ENCODE data around the gene LYRM1.

The LYRM1 gene

DNA sequence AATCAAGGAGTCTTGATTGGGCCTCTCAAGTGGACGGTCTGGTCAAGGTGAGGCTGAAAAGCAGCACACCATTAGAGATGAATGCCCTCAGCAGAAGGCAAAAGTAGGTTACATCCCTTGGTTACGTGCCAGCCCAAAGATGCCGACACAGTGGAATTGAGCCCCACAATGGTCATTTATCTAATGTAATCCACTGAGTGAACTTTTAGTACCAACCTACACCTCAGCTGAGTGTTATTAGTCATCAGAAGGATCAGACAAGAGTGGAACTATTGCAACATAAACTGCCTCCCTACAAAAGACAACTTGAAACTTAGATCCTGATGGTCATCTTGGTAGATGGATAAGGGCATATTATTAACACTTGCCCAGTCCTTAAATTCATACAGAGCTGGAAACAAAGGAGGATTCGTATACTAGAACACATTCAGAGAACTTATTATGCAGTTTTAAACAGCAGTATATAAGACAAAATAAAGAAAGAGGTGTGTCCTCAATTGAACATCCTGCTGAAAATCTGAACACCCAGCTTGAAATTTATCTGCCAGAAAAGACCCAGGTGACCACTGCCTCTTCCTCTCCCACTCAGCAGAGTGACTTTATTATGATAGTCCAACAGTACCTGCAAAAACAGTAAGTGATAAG is 3.2 kb upstream of the LYRM1 start:
- Histone ChIP-seq H3K79me2 (ENCODE audit: control insufficient read depth, low read length) (peaks cover 46% of the 10 kb centered on the region), H3K27ac (ENCODE audit: low read depth, low read length) (no peak overlapping the region), H3K27me3 (ENCODE audit: control insufficient read depth, low read length) (no peaks in the 10 kb centered on the region), H3K9me3 (ENCODE audit: control insufficient read depth, insufficient read depth, low read length) (no peaks in the 10 kb centered on the region), H3K4me3 (ENCODE audit: low read length) (no peak overlapping the region), H3K4me2 (ENCODE audit: low read length) (no peak overlapping the region), H3K4me1 (ENCODE audit: control insufficient read depth, low read length) (peaks cover 25% of the 10 kb centered on the region), H3F3A (ENCODE audit: control insufficient read depth, insufficient read depth) (peaks cover 3% of the 10 kb centered on the region; the same call in 1 of the 2 replicates), H3K9me2 (replicated peaks; ENCODE audit: control insufficient read depth, low read length) (no peaks in the 10 kb centered on the region), H3K36me3 (ENCODE audit: control insufficient read depth, low read length) (peaks cover 11% of the 10 kb centered on the region), H4K20me1 (ENCODE audit: control insufficient read depth, insufficient read depth, low read depth, low read length) (no peaks in the 10 kb centered on the region)
- TF ChIP-seq, protein P1, sequence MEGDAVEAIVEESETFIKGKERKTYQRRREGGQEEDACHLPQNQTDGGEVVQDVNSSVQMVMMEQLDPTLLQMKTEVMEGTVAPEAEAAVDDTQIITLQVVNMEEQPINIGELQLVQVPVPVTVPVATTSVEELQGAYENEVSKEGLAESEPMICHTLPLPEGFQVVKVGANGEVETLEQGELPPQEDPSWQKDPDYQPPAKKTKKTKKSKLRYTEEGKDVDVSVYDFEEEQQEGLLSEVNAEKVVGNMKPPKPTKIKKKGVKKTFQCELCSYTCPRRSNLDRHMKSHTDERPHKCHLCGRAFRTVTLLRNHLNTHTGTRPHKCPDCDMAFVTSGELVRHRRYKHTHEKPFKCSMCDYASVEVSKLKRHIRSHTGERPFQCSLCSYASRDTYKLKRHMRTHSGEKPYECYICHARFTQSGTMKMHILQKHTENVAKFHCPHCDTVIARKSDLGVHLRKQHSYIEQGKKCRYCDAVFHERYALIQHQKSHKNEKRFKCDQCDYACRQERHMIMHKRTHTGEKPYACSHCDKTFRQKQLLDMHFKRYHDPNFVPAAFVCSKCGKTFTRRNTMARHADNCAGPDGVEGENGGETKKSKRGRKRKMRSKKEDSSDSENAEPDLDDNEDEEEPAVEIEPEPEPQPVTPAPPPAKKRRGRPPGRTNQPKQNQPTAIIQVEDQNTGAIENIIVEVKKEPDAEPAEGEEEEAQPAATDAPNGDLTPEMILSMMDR (IDR thresholded peaks at IDR 0.05; ENCODE audit: low read depth, low read length, poor library complexity, severe bottlenecking): no peak
- no peak for TF ChIP-seq EZH2phosphoT487 (IDR thresholded peaks at IDR 0.05; ENCODE audit: borderline replicate concordance, low read length)

DNA sequence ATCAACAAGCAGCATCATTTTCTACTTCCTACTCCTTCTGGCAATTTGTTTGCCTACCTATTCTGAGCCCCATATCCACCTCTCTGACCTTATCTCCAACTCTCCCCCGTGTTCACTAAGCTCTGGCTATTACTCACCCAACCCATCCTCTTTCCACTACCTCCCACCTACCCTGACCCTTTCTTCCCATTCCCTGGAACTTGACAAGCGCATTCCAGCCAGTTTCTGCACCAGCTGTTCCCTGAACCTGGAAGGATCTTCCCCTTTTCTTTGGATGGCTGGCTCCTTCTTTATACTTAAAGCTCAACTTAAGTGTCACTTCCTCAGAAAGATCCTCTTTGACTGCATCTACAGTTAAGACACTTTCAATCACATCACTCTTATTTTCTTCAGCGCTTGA is 2.6 kb upstream of the LYRM1 start:
- no peak overlapping the region for H3K27ac ChIP-seq (ENCODE audit: low read depth, low read length)
- no peaks in the 10 kb centered on the region for H3K9me3 ChIP-seq (ENCODE audit: control insufficient read depth, insufficient read depth, low read length)
- no peaks in the 10 kb centered on the region for H4K20me1 ChIP-seq (ENCODE audit: control insufficient read depth, insufficient read depth, low read depth, low read length)
- peaks cover 16% of the 10 kb centered on the region for H3K36me3 ChIP-seq (ENCODE audit: control insufficient read depth, low read length)
- H3K4me1 ChIP-seq (ENCODE audit: control insufficient read depth, low read length): peaks cover 31% of the 10 kb centered on the region
- no peak overlapping the region for H3K4me3 ChIP-seq (ENCODE audit: low read length)
- 0 out of 2 replicates have a peak overlapping the region, but pooled peaks have one; percentile 9 for H3K4me2 ChIP-seq (ENCODE audit: low read length)
- H3K9me2 ChIP-seq (replicated peaks; ENCODE audit: control insufficient read depth, low read length): no peaks in the 10 kb centered on the region
- H3K27me3 ChIP-seq (ENCODE audit: control insufficient read depth, low read length): no peaks in the 10 kb centered on the region
- H3F3A ChIP-seq (ENCODE audit: control insufficient read depth, insufficient read depth): peaks cover 3% of the 10 kb centered on the region; the same call in 1 of the 2 replicates
- TF ChIP-seq EZH2phosphoT487 (IDR thresholded peaks at IDR 0.05; ENCODE audit: borderline replicate concordance, low read length): no peak
- TF ChIP-seq, protein P1 (IDR thresholded peaks at IDR 0.05; ENCODE audit: low read depth, low read length, poor library complexity, severe bottlenecking): no peak
- peaks cover 51% of the 10 kb centered on the region for H3K79me2 ChIP-seq (ENCODE audit: control insufficient read depth, low read length)

DNA sequence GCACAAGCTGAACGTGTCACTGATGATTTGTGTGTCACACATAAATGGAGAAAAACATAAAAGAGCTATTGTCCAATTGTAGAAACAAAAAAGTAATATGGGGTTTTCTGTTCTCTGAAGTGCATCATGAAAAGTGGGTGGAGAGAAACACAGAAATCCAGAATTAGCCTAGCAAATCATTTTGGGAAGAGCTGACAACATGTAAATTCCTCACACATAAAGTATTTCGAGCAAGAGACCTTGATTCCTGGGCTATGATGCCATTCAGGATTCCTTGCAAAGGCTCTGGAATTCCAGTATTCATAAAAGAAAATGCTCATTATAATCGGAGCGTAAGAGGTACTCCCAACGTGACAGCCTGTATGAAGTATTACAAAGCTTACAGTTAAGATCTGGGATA is 1.5 kb upstream of the LYRM1 start:
- Histone ChIP-seq H3K4me3 (ENCODE audit: low read length) (peak overlapping the region; percentile 90), H3K9me2 (replicated peaks; ENCODE audit: control insufficient read depth, low read length) (no peaks in the 10 kb centered on the region), H3K9me3 (ENCODE audit: control insufficient read depth, insufficient read depth, low read length) (no peaks in the 10 kb centered on the region), H3K27me3 (ENCODE audit: control insufficient read depth, low read length) (no peaks in the 10 kb centered on the region), H3K27ac (ENCODE audit: low read depth, low read length) (no peak overlapping the region), H3K4me2 (ENCODE audit: low read length) (peak overlapping the region; percentile 82), H4K20me1 (ENCODE audit: control insufficient read depth, insufficient read depth, low read depth, low read length) (0 out of 2 replicates have a peak, but pooled peaks cover 4% of the 10 kb centered on the region), H3K79me2 (ENCODE audit: control insufficient read depth, low read length) (peaks cover 62% of the 10 kb centered on the region), H3F3A (ENCODE audit: control insufficient read depth, insufficient read depth) (peaks cover 3% of the 10 kb centered on the region; the same call in 1 of the 2 replicates), H3K4me1 (ENCODE audit: control insufficient read depth, low read length) (peaks cover 42% of the 10 kb centered on the region), H3K36me3 (ENCODE audit: control insufficient read depth, low read length) (peaks cover 21% of the 10 kb centered on the region)
- TF ChIP-seq EZH2phosphoT487 (IDR thresholded peaks at IDR 0.05; ENCODE audit: borderline replicate concordance, low read length): no peak
- TF ChIP-seq, protein P1 (IDR thresholded peaks at IDR 0.05; ENCODE audit: low read depth, low read length, poor library complexity, severe bottlenecking): no peak
